ENCODE measurements around the gene GGTLC1. TPM values are rescaled to one million over a fixed set of nuclear protein-coding genes. Genes with fewer than 3 reads are reported as not detected.

GGTLC1 gene
- polyA plus RNA-seq, 1 donor: 0.16 TPM

GRCh38 chr20:23939063-23939462 is 49.5 kb downstream of the GGTLC1 start:
- Histone ChIP-seq H3K27me3 (ENCODE audit: control insufficient read depth, insufficient read depth, low read length) (no peaks in the 10 kb centered on the region), H3K4me1 (ENCODE audit: control insufficient read depth, insufficient read depth, low read length) (no peaks in the 10 kb centered on the region), H3K9me3 (ENCODE audit: control insufficient read depth, low read depth, low read length) (no peaks in the 10 kb centered on the region), H3K4me3 (ENCODE audit: low read length) (no peak overlapping the region), H3K36me3 (ENCODE audit: control insufficient read depth, insufficient read depth, low read length) (no peaks in the 10 kb centered on the region), H3K27ac (ENCODE audit: low read length) (no peak overlapping the region)
- DNase-seq: no peak
- WGBS (ENCODE audit: insufficient coverage, low lambda C conversion rate): no CpG with 5 or more reads among the region's 2 CpGs

GRCh38 chr20:23938118-23938438 is 50.5 kb downstream of the GGTLC1 start:
- no peaks in the 10 kb centered on the region for H3K36me3 ChIP-seq (ENCODE audit: control insufficient read depth, insufficient read depth, low read length)

GRCh38 chr20:23937303-23938117 is 51.1 kb downstream of the GGTLC1 start:
- whole genome bisulfite sequencing (ENCODE audit: insufficient coverage, low lambda C conversion rate): no CpG with 5 or more reads among the region's 3 CpGs
- Histone ChIP-seq H3K27ac (ENCODE audit: low read length) (no peak overlapping the region), H3K27me3 (ENCODE audit: control insufficient read depth, insufficient read depth, low read length) (no peaks in the 10 kb centered on the region), H3K36me3 (ENCODE audit: control insufficient read depth, insufficient read depth, low read length) (no peaks in the 10 kb centered on the region), H3K9me3 (ENCODE audit: control insufficient read depth, low read depth, low read length) (no peaks in the 10 kb centered on the region), H3K4me3 (ENCODE audit: low read length) (no peak overlapping the region), H3K4me1 (ENCODE audit: control insufficient read depth, insufficient read depth, low read length) (no peaks in the 10 kb centered on the region)
- peak; percentile 26 to 42 for DNase-seq

More at GRCh38 chr20:23938118-23938438, 50.5 kb downstream of the GGTLC1 start:
- no peak overlapping the region for H3K27ac ChIP-seq (ENCODE audit: low read length)
- DNase-seq: no peak
- no CpG with 5 or more reads among the region's 2 CpGs for WGBS (ENCODE audit: insufficient coverage, low lambda C conversion rate)
- H3K27me3 ChIP-seq (ENCODE audit: control insufficient read depth, insufficient read depth, low read length): no peaks in the 10 kb centered on the region
- no peaks in the 10 kb centered on the region for H3K4me1 ChIP-seq (ENCODE audit: control insufficient read depth, insufficient read depth, low read length)
- no peak overlapping the region for H3K4me3 ChIP-seq (ENCODE audit: low read length)
- H3K9me3 ChIP-seq (ENCODE audit: control insufficient read depth, low read depth, low read length): no peaks in the 10 kb centered on the region

Other genes starting within 250 kb of the GGTLC1 start
- gene CST1, start 237.8 kb downstream of the GGTLC1 start, polyA plus RNA-seq: not detected
- gene CST2, start 162.1 kb downstream of the GGTLC1 start, polyA plus RNA-seq: 0.07 TPM
- gene CST5, start 109.0 kb downstream of the GGTLC1 start, polyA plus RNA-seq: 0.19 TPM

Measured in large intestine (tissue), 3 donors.